Frontal cortex (tissue), 4 donors: Measurements from ENCODE around the gene GPR87. TPM values are rescaled to one million over a fixed set of nuclear protein-coding genes. Genes with fewer than 3 reads are reported as not detected.
A peak's percentile ranks its signal among the peaks of the same experiment; 100 is the strongest.

ENCODE experiments used
- DNase-seq, 2 donors: peaks; one replicate each; pipeline ENCODE4 v3.0.0; 2012; ENCODE audit warnings: low spot score in 2 of 2
- FAIRE-seq: peaks from 2 replicates; lab custom pipeline; 2012; peaks lifted over from hg19 to GRCh38; lab: Jason Lieb, UNC
- total RNA-seq: library from RNA; depleted of rRNA; stranded (reverse); fragments of >200 nt; gene quantifications from one replicate; pipeline ENCODE4 v1.2.3, GENCODE V29; 2014
- donor health status: control.
- donor health status: control.
- donor health status: control.

GPR87 gene
- total RNA-seq: not detected

GRCh38 chr3:151316267-151316991 lies at the start of gene GPR87:
TSS of gene GPR87 (minus strand) at chr3:151316820. CDS start at chr3:151300100, 16,720 bp downstream.
- FAIRE-seq: no peak
- DNase-seq: no peak

GRCh38 chr3:151362751-151363174 lies 46.1 kb upstream of the GPR87 start:
- FAIRE-seq: no peak
- DNase-seq: no peak

- FAIRE-seq (no peak), DNase-seq (no peak)
These were observed 40.8 kb upstream of the GPR87 start for GRCh38 chr3:151357463-151357850.

GRCh38 chr3:151356794-151357462 lies 40.3 kb upstream of the GPR87 start:
- FAIRE-seq (no peak), DNase-seq (no peak)

GRCh38 chr3:151351648-151352047 lies 35.0 kb upstream of the GPR87 start:
- DNase-seq (no peak), FAIRE-seq (no peak)

GRCh38 chr3:151351219-151351618 lies 34.6 kb upstream of the GPR87 start:
- FAIRE-seq: no peak
- DNase-seq: no peak

GRCh38 chr3:151350656-151351055 lies 34.0 kb upstream of the GPR87 start:
- FAIRE-seq: no peak

GRCh38 chr3:151347432-151347831 lies 30.8 kb upstream of the GPR87 start:
- DNase-seq (no peak), FAIRE-seq (no peak)

More at GRCh38 chr3:151350656-151351055, 34.0 kb upstream of the GPR87 start:
- DNase-seq: no peak

- DNase-seq (no peak), FAIRE-seq (no peak)
These were observed 29.7 kb upstream of the GPR87 start for GRCh38 chr3:151346292-151346691.

- no peak for DNase-seq
- no peak for FAIRE-seq
These were observed 29.2 kb upstream of the GPR87 start for GRCh38 chr3:151345859-151346258.

- no peak for FAIRE-seq
- DNase-seq: no peak
These were observed 15.1 kb upstream of the GPR87 start for GRCh38 chr3:151331696-151332095.

GRCh38 chr3:151330899-151331298 lies 14.3 kb upstream of the GPR87 start:
- no peak for DNase-seq
- FAIRE-seq: no peak

GRCh38 chr3:151330379-151330778 lies 13.8 kb upstream of the GPR87 start:
- DNase-seq (no peak), FAIRE-seq (no peak)

GRCh38 chr3:151329363-151329762 lies 12.7 kb upstream of the GPR87 start, which contains the start of gene P2RY13:
TSS of gene P2RY13 (minus strand) at chr3:151329549. CDS start at chr3:151329528, 21 bp downstream.
- DNase-seq: no peak
- no peak for FAIRE-seq

- FAIRE-seq (no peak), DNase-seq (no peak)
These were observed 11.8 kb upstream of the GPR87 start for GRCh38 chr3:151328298-151328995.

GRCh38 chr3:151327571-151328198 lies 11.1 kb upstream of the GPR87 start:
- peak; percentile 88 for FAIRE-seq
- no peak for DNase-seq

- FAIRE-seq (no peak), DNase-seq (no peak)
These were observed 5.9 kb upstream of the GPR87 start for GRCh38 chr3:151322511-151322910.

GRCh38 chr3:151321526-151321925 lies 4.9 kb upstream of the GPR87 start:
- DNase-seq (no peak), FAIRE-seq (no peak)

- DNase-seq (no peak), FAIRE-seq (no peak)
These were observed 3.5 kb upstream of the GPR87 start for GRCh38 chr3:151320131-151320530.

- FAIRE-seq (no peak), DNase-seq (no peak)
These were observed 3.0 kb upstream of the GPR87 start for GRCh38 chr3:151319628-151320027.
